Endothelial cell of umbilical vein (primary cell): ENCODE results near the gene DPP6. TPM values are rescaled to one million over a fixed set of nuclear protein-coding genes. Genes with fewer than 3 reads are reported as not detected.

ENCODE experiments used
- BruUV-seq: library from RNA; stranded (reverse); fragments of 400-500 nt; replicated peaks from 2 replicates; lab custom pipeline; 2021; lab: Mats Ljungman, UMichigan
- CTCF ChIA-PET: fragments of 300-600, 350-600 bp; sonication (Branson Sonifier 250); formaldehyde crosslinking; loops from one replicate; lab custom pipeline; 2021; ENCODE audit warnings: antibody characterized with exemption, inconsistent platforms; lab: Charles Lee
- POLR2A ChIA-PET: fragments of 300-600, 350-600 bp; sonication (Branson Sonifier 250); formaldehyde crosslinking; loops from one replicate; lab custom pipeline; 2021; ENCODE audit warnings: antibody characterized with exemption, inconsistent platforms; lab: Charles Lee
- DNase-seq: peaks from one replicate; pipeline ENCODE4 v3.0.0-alpha.2; 2011; ENCODE audit warnings: low read depth, low spot score
- FAIRE-seq: peaks from 2 replicates; lab custom pipeline; 2011; peaks lifted over from hg19 to GRCh38; lab: Jason Lieb, UNC
- H2AFZ ChIP-seq: 2 replicates; pipeline ENCODE4 v1.6.0; 2012; ENCODE audit warnings: low read depth, low read length, control low read depth, inconsistent platforms
- H3K27ac ChIP-seq: 2 replicates; pipeline ENCODE4 v1.5.1; 2011; ENCODE audit warnings: low read depth, mild to moderate bottlenecking, control low read depth, low read length, moderate library complexity; ENCODE audit not compliant: insufficient read depth
- H3K27me3 ChIP-seq, 2 experiments: 2 replicates each; pipeline versions ENCODE4 v1.6.0 to v1.6.1; 2011; ENCODE audit warnings: low read length in 2 of 2, mixed read lengths in 1 of 2; ENCODE audit not compliant: control insufficient read depth in 2 of 2, insufficient read depth in 2 of 2
- H3K36me3 ChIP-seq, 2 experiments: 2 replicates in 1 of 2; 3 replicates in 1 of 2; pipeline ENCODE4 v1.5.1; 2011; ENCODE audit warnings: low read length in 2 of 2, mild to moderate bottlenecking in 1 of 2, moderate library complexity in 1 of 2; ENCODE audit not compliant: control insufficient read depth in 2 of 2, insufficient read depth in 2 of 2; ENCODE audit errors: extremely low read depth in 1 of 2
- H3K4me1 ChIP-seq: 3 replicates; pipeline ENCODE4 v1.5.1; 2011; ENCODE audit warnings: mild to moderate bottlenecking, low read length; ENCODE audit not compliant: control insufficient read depth, insufficient read depth; ENCODE audit errors: extremely low read depth
- H3K4me2 ChIP-seq: 2 replicates; pipeline ENCODE4 v1.6.1; 2011; ENCODE audit warnings: low read length, control low read depth, mixed read lengths; ENCODE audit not compliant: insufficient read depth
- H3K4me3 ChIP-seq, 3 experiments: fragments of 200-600 bp in 1 of 3; sonication (generic), shearing (Covaris generic) in 1 of 3; replicated peaks in 1 of 3; 2 replicates each; pipeline ENCODE4 v1.5.1; 2011 to 2016; ENCODE audit warnings: control low read depth in 3 of 3, low read length in 3 of 3, mild to moderate bottlenecking in 2 of 3, inconsistent platforms in 1 of 3, low read depth in 1 of 3, moderate library complexity in 1 of 3; ENCODE audit not compliant: insufficient read depth in 1 of 3
- H3K79me2 ChIP-seq: 2 replicates; pipeline ENCODE4 v1.6.0; 2012; ENCODE audit warnings: low read length, inconsistent platforms; ENCODE audit not compliant: control insufficient read depth, insufficient read depth
- H3K9ac ChIP-seq: replicated peaks from 2 replicates; pipeline ENCODE3; 2011; ENCODE audit warnings: low read length, control low read depth; ENCODE audit not compliant: insufficient read depth; ENCODE audit errors: extremely low read depth
- H3K9me1 ChIP-seq: replicated peaks from 3 replicates; pipeline ENCODE4 v1.6.0; 2011; ENCODE audit warnings: mild to moderate bottlenecking, low read length; ENCODE audit not compliant: control insufficient read depth, insufficient read depth; ENCODE audit errors: extremely low read depth
- H3K9me3 ChIP-seq: replicated peaks from 2 replicates; pipeline ENCODE4 v1.5.1; 2012; ENCODE audit warnings: low read length, inconsistent platforms; ENCODE audit not compliant: control insufficient read depth, insufficient read depth
- H4K20me1 ChIP-seq: replicated peaks from 2 replicates; pipeline ENCODE3; 2011; ENCODE audit warnings: mild to moderate bottlenecking, low read length; ENCODE audit not compliant: control insufficient read depth, insufficient read depth; ENCODE audit errors: extremely low read depth
- EZH2 ChIP-seq: IDR thresholded peaks from 2 replicates; pipeline ENCODE4 v1.6.1; 2012; ENCODE audit warnings: borderline replicate concordance, low read depth, mild to moderate bottlenecking, moderate library complexity, low read length, inconsistent platforms; ENCODE audit not compliant: severe bottlenecking
- FOS ChIP-seq: IDR thresholded peaks from 2 replicates; pipeline ENCODE4 v1.6.1; 2011; ENCODE audit warnings: mild to moderate bottlenecking, low read length, moderate library complexity, borderline replicate concordance; ENCODE audit not compliant: insufficient read depth
- GATA2 ChIP-seq: IDR thresholded peaks from 2 replicates; pipeline ENCODE4 v1.7.0; 2011; ENCODE audit warnings: low read depth, mild to moderate bottlenecking, moderate library complexity, mixed read lengths, low read length; ENCODE audit not compliant: insufficient read length, insufficient read depth
- JUN ChIP-seq: IDR thresholded peaks from 2 replicates; pipeline ENCODE4 v1.6.1; 2011; ENCODE audit warnings: borderline replicate concordance, low read depth; ENCODE audit not compliant: insufficient read length, insufficient read depth
- MYC ChIP-seq: IDR thresholded peaks from one replicate; pipeline ENCODE4 v1.6.1; 2011; ENCODE audit warnings: mild to moderate bottlenecking, low read depth, low read length
- POLR2A ChIP-seq: IDR thresholded peaks from 2 replicates; pipeline ENCODE4 v1.6.1; 2012; ENCODE audit warnings: low read depth, mild to moderate bottlenecking, control low read depth, low read length
- POLR2AphosphoS5 ChIP-seq: IDR thresholded peaks from 2 replicates; pipeline ENCODE4 v1.6.1; 2012; ENCODE audit warnings: low read depth, mild to moderate bottlenecking, control low read depth, low read length, moderate library complexity; ENCODE audit not compliant: insufficient read depth
- dilution Hi-C: fragments of 300-500 bp; cut with MboI; formaldehyde crosslinking; loops from one replicate; pipeline ENCODE4 v1.15.0; 2019; ENCODE audit warnings: low sequenced_read_pairs; ENCODE audit not compliant: extremely low pct_ligation_motif_present
- intact Hi-C: fragments of 100-400 bp; cut with micrococcal nuclease; formaldehyde crosslinking; loops from one replicate; pipeline ENCODE4 v1.10.0; 2022
- polyA plus RNA-seq, 4 experiments: library from polyadenylated mRNA; depleted of rRNA in 3 of 4; stranded (reverse) in 3 of 4; unstranded in 1 of 4; fragments of >200 nt; gene quantifications; 2 replicates each; pipeline versions ENCODE4 v1.2.1 to v1.2.3, GENCODE V29; 2011 to 2012; ENCODE audit warnings: missing spikeins in 1 of 4
- total RNA-seq: library from RNA; stranded (reverse); gene quantifications from 2 replicates; pipeline ENCODE4 v1.2.3, GENCODE V29; 2021
- TF ChIP-seq, protein P1 (sequence below), 2 donors: IDR thresholded peaks; 1 replicate in 1 of 2; 2 replicates in 1 of 2; pipeline ENCODE4 v1.5.1; 2011; ENCODE audit warnings: low read length in 2 of 2, mild to moderate bottlenecking in 2 of 2, moderate library complexity in 2 of 2, control low read depth in 1 of 2, inconsistent platforms in 1 of 2, low read depth in 1 of 2; ENCODE audit not compliant: insufficient read depth in 1 of 2; ENCODE audit errors: extremely low read depth in 1 of 2
- TF ChIP-seq, protein P2 (sequence below): IDR thresholded peaks from 2 replicates; pipeline ENCODE4 v1.6.1; 2011; ENCODE audit not compliant: insufficient read depth, insufficient read length

Gene DPP6
- total and polyA plus RNA-seq, 2 donors (not counting 3 experiments of a cell fraction or from before 2014, with no cell fraction given), result not detected

DNA sequence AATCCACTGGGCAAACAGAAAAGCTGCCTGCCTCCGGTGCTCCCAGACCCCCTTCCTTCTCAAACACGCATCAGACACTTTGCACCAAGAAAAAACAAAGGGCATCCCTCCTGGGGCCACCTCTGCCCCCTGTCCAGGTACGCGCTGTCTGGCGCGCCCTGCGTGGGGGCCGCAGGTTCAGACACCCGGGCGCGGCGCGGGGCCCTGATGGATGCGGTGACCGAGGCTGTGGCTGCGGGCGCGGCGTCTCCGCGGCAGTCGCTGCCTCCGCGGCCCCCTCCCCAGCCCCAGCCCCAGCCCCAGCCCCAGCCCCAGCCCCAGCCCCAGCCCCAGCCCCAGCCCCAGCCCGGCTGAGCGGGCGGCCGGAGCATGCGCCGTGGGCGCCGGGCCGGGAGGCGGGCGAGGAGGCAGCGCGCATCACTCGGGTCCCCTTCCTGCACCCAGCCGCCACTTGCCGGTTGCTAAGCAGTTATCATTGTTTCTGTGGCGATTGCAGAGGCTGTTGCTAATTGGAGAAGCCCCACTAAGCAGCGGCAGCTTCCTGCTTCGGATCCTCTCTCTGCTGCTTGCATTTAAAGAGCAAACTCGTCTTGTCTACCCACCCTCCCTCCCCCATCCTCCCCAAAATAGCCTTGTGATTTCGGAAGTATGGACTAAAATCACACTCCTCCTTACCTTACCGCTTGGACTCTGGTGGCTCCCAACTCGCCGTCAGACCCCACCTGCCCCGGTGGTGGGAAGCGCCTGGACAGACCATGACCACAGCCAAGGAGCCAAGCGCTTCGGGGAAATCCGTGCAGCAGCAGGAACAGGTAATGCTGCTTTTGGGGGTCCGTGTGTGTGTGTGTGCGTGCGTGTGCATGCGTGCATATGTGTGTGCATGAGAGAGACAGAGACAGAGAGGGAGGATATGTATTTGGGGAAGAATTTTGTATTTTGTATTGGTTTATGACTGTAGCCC is 252.8 kb downstream of the DPP6 start:
- FAIRE-seq, result no peak

More for the DNA sequence above, 252.8 kb downstream of the DPP6 start:
- intact Hi-C loops, result no loop called here
- Histone ChIP-seq H3K27ac (no peak overlapping the region), H2AFZ (no peak overlapping the region), H3K4me1 (no peaks in the 10 kb centered on the region), H3K27me3 (no peaks in the 10 kb centered on the region), H3K4me3 (no peak overlapping the region), H3K4me2 (no peak overlapping the region), H3K9ac (no peak overlapping the region), H4K20me1 (no peaks in the 10 kb centered on the region), H3K9me3 (peaks cover 4% of the 10 kb centered on the region), H3K36me3 (no peaks in the 10 kb centered on the region), H3K9me1 (no peaks in the 10 kb centered on the region), H3K79me2 (no peaks in the 10 kb centered on the region)
- no TSS peak for BruUV-seq
- DNase-seq, result no peak
- POLR2A ChIA-PET, result no interaction called here
- CTCF ChIA-PET, result no interaction called here
- dilution Hi-C loops, result no loop called here
- TF ChIP-seq EZH2 (no peak), JUN (no peak), FOS (no peak), MYC (no peak), POLR2A (no peak), POLR2AphosphoS5 (no peak), GATA2 (no peak)
- TF ChIP-seq, protein P1, sequence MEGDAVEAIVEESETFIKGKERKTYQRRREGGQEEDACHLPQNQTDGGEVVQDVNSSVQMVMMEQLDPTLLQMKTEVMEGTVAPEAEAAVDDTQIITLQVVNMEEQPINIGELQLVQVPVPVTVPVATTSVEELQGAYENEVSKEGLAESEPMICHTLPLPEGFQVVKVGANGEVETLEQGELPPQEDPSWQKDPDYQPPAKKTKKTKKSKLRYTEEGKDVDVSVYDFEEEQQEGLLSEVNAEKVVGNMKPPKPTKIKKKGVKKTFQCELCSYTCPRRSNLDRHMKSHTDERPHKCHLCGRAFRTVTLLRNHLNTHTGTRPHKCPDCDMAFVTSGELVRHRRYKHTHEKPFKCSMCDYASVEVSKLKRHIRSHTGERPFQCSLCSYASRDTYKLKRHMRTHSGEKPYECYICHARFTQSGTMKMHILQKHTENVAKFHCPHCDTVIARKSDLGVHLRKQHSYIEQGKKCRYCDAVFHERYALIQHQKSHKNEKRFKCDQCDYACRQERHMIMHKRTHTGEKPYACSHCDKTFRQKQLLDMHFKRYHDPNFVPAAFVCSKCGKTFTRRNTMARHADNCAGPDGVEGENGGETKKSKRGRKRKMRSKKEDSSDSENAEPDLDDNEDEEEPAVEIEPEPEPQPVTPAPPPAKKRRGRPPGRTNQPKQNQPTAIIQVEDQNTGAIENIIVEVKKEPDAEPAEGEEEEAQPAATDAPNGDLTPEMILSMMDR (IDR thresholded peaks at IDR 0.05; ENCODE audit: extremely low read depth in 1 of 2, insufficient read depth in 1 of 2, low read depth in 1 of 2, low read length in 2 of 2), result no peak
- TF ChIP-seq, protein P2, sequence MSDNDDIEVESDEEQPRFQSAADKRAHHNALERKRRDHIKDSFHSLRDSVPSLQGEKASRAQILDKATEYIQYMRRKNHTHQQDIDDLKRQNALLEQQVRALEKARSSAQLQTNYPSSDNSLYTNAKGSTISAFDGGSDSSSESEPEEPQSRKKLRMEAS, result no peak
